H9 (cell line): ENCODE data around the gene CEMIP. TPM values are rescaled to one million over a fixed set of nuclear protein-coding genes. Genes with fewer than 3 reads are reported as not detected.

Experiments
- DNase-seq: peaks from one replicate; pipeline ENCODE4 v3.0.0-alpha.2; 2017
- H2AFZ ChIP-seq: one replicate; pipeline ENCODE4 v1.6.1; 2013; ENCODE audit warnings: mild to moderate bottlenecking, low read length, control low read depth, moderate library complexity
- H2AK5ac ChIP-seq: 2 replicates; pipeline ENCODE4 v1.6.1; 2013; ENCODE audit warnings: low read length, control low read depth, mixed read lengths; ENCODE audit not compliant: insufficient read length
- H2BK120ac ChIP-seq: one replicate; pipeline ENCODE4 v1.6.1; 2013; ENCODE audit warnings: low read depth, mild to moderate bottlenecking, low read length, control low read depth, inconsistent platforms; ENCODE audit not compliant: poor library complexity, severe bottlenecking
- H2BK12ac ChIP-seq: 2 replicates; pipeline ENCODE4 v1.6.1; 2013; ENCODE audit warnings: low read length, control low read depth, mixed read lengths, low read depth; ENCODE audit not compliant: insufficient read length
- H2BK15ac ChIP-seq: 2 replicates; pipeline ENCODE4 v1.6.1; 2013; ENCODE audit warnings: low read depth, low read length, control low read depth
- H2BK20ac ChIP-seq: one replicate; pipeline ENCODE4 v1.6.1; 2013; ENCODE audit warnings: low read depth, mild to moderate bottlenecking, low read length, control low read depth, inconsistent platforms; ENCODE audit not compliant: poor library complexity, severe bottlenecking
- H2BK5ac ChIP-seq: 2 replicates; pipeline ENCODE4 v1.6.1; 2013; ENCODE audit warnings: low read length, control low read depth, mixed read lengths; ENCODE audit not compliant: insufficient read length
- H3K14ac ChIP-seq: 2 replicates; pipeline ENCODE4 v1.6.1; 2013; ENCODE audit warnings: low read length, control low read depth; ENCODE audit not compliant: insufficient read depth
- H3K18ac ChIP-seq: 2 replicates; pipeline ENCODE4 v1.6.1; 2013; ENCODE audit warnings: low read depth, mild to moderate bottlenecking, mixed read lengths, low read length, control low read depth; ENCODE audit not compliant: insufficient read length
- H3K23ac ChIP-seq: 2 replicates; pipeline ENCODE4 v1.6.1; 2013; ENCODE audit warnings: low read length, control low read depth, mixed read lengths, low read depth; ENCODE audit not compliant: insufficient read length
- H3K23me2 ChIP-seq: 2 replicates; pipeline ENCODE4 v1.6.1; 2013; ENCODE audit warnings: low read depth, mild to moderate bottlenecking, mixed read lengths, low read length, control low read depth; ENCODE audit not compliant: insufficient read length, poor library complexity, severe bottlenecking
- H3K27ac ChIP-seq: 2 replicates; pipeline ENCODE4 v1.5.1; 2013; ENCODE audit warnings: low read length, control low read depth, mixed read lengths, low read depth; ENCODE audit not compliant: insufficient read length
- H3K27me3 ChIP-seq: 2 replicates; pipeline ENCODE4 v1.6.1; 2013; ENCODE audit warnings: low read length, control low read depth, inconsistent platforms; ENCODE audit not compliant: insufficient read depth
- H3K4ac ChIP-seq: 2 replicates; pipeline ENCODE4 v1.6.1; 2013; ENCODE audit warnings: low read depth, mild to moderate bottlenecking, control low read depth, inconsistent platforms, low read length, moderate library complexity
- H3K4me1 ChIP-seq: 2 replicates; pipeline ENCODE4 v1.6.1; 2013; ENCODE audit warnings: low read length, control low read depth, inconsistent platforms; ENCODE audit not compliant: insufficient read depth
- H3K4me2 ChIP-seq: 2 replicates; pipeline ENCODE4 v1.6.1; 2013; ENCODE audit warnings: low read length, control low read depth, mixed read lengths; ENCODE audit not compliant: insufficient read length, insufficient read depth
- H3K56ac ChIP-seq: 2 replicates; pipeline ENCODE4 v1.6.1; 2013; ENCODE audit warnings: low read depth, mild to moderate bottlenecking, mixed read lengths, low read length, control low read depth; ENCODE audit not compliant: insufficient read length
- H3K79me1 ChIP-seq: 2 replicates; pipeline ENCODE4 v1.6.1; 2013; ENCODE audit warnings: low read depth, mild to moderate bottlenecking, moderate library complexity, low read length, control low read depth, inconsistent platforms; ENCODE audit not compliant: insufficient read depth, poor library complexity, severe bottlenecking
- H3K79me2 ChIP-seq: 2 replicates; pipeline ENCODE4 v1.6.1; 2013; ENCODE audit warnings: low read length, control low read depth, inconsistent platforms; ENCODE audit not compliant: insufficient read depth
- H3K9ac ChIP-seq: 2 replicates; pipeline ENCODE4 v1.6.1; 2013; ENCODE audit warnings: low read length, control low read depth, mixed read lengths; ENCODE audit not compliant: insufficient read length; ENCODE audit errors: extremely low read depth
- H3K9me3 ChIP-seq: one replicate; pipeline ENCODE4 v1.6.1; 2013; ENCODE audit warnings: low read depth, low read length, inconsistent platforms; ENCODE audit not compliant: control insufficient read depth
- H3T11ph ChIP-seq: one replicate; pipeline ENCODE4 v1.6.1; 2013; ENCODE audit warnings: mild to moderate bottlenecking, low read length, control low read depth, inconsistent platforms
- H4K20me1 ChIP-seq: one replicate; pipeline ENCODE4 v1.6.1; 2013; ENCODE audit not compliant: control insufficient read depth, insufficient read length, insufficient read depth
- H4K5ac ChIP-seq: 2 replicates; pipeline ENCODE4 v1.6.1; 2013; ENCODE audit warnings: low read depth, mild to moderate bottlenecking, mixed read lengths, low read length, control low read depth; ENCODE audit not compliant: insufficient read length
- H4K8ac ChIP-seq: replicated peaks from 2 replicates; pipeline ENCODE4 v1.6.1; 2013; ENCODE audit warnings: low read length, control low read depth, mixed read lengths, low read depth; ENCODE audit not compliant: insufficient read length
- H4K91ac ChIP-seq: 2 replicates; pipeline ENCODE4 v1.6.1; 2013; ENCODE audit warnings: low read depth, mild to moderate bottlenecking, moderate library complexity, mixed read lengths, low read length, control low read depth; ENCODE audit not compliant: insufficient read length
- H3K27ac Mint-ChIP-seq, 3 experiments: 2 replicates in 2 of 3; 3 replicates in 1 of 3; pipeline ENCODE4 v1.8.0; 2020 to 2021; ENCODE audit warnings: mixed read lengths in 3 of 3, mild to moderate bottlenecking in 1 of 3, moderate library complexity in 1 of 3
- H3K27me3 Mint-ChIP-seq: 2 replicates; pipeline ENCODE4 v1.8.0; 2021; ENCODE audit warnings: low read depth, mild to moderate bottlenecking, moderate library complexity, mixed read lengths
- H3K36me3 Mint-ChIP-seq, 3 experiments: 2 replicates in 2 of 3; 3 replicates in 1 of 3; pipeline ENCODE4 v1.8.0; 2020 to 2021; ENCODE audit warnings: low read depth in 3 of 3, mixed read lengths in 3 of 3; ENCODE audit not compliant: insufficient read depth in 1 of 3
- H3K4me1 Mint-ChIP-seq, 2 experiments: 2 replicates each; pipeline ENCODE4 v1.8.0; 2020; ENCODE audit warnings: mixed read lengths in 2 of 2
- H3K4me3 Mint-ChIP-seq, 2 experiments: 2 replicates in 1 of 2; 3 replicates in 1 of 2; pipeline ENCODE4 v1.8.0; 2020 to 2021; ENCODE audit warnings: mild to moderate bottlenecking in 2 of 2, mixed read lengths in 2 of 2, moderate library complexity in 1 of 2
- H3K9me3 Mint-ChIP-seq, 2 experiments: 2 replicates in 1 of 2; 3 replicates in 1 of 2; pipeline ENCODE4 v1.8.0; 2020; ENCODE audit warnings: mild to moderate bottlenecking in 2 of 2, mixed read lengths in 2 of 2, moderate library complexity in 1 of 2
- WGBS: extraction: QIAGEN DNeasy Blood & Tissue Kit; methylation state at CpG from one replicate; pipeline ENCODE4 v1.1.7; 2013; ENCODE audit warnings: missing lambda C conversion rate, low lambda C conversion rate, mixed read lengths; ENCODE audit not compliant: insufficient read length; ENCODE audit errors: extremely low coverage; 5-methylcytosine and 5-hydroxymethylcytosine counted together
- total RNA-seq: library from RNA; stranded (reverse); gene quantifications from 2 replicates; pipeline ENCODE4 v1.2.1, GENCODE V29; 2021
- TF ChIP-seq, protein P1 (sequence below): fragments of 200-600 bp; sonication (generic); conservative IDR thresholded peaks from 3 replicates; pipeline ENCODE4 v1.8.0; 2021; ENCODE audit warnings: antibody characterized with exemption, mild to moderate bottlenecking

CEMIP gene
- total RNA-seq, 1 experiment from 2014 or later, result 0.09 TPM

DNA sequence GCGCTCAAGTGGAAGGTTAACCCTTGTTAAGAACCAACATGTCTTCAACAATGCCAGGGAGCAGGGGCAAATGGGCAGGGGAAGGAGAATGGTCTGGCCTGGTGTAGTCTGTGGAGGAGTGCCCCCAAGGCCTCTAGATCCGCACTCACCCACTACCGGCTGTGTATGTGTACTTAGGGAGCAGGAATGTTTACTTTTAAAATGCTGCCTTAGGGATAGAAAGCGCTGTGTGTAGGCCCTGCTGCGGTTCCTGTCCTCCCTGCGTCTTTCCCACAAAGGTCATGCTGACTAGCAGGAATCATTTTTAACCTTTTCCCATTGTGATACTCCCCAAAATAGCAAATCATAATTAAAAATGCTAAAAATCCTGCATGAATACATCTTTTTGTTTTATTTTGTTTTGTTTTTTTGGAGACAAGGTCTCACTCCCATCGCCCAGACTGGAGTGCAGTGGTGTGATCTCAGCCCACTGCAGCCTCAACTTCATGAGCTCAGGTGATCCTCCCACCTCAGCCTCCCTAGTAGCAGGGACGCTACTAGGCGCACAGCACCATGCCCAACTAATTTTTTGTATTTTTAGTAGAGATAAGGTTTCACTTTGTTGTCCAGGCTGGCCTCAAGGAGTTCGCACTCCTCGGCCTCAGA, 35.9 kb upstream of the CEMIP start:
- DNase-seq, result no peak
- Histone ChIP-seq H2AFZ (no peak overlapping the region), H3K23ac (no peak overlapping the region), H2BK15ac (no peak overlapping the region), H3K79me1 (no peaks in the 10 kb centered on the region), H3K4ac (no peak overlapping the region), H4K91ac (no peak overlapping the region), H3K4me2 (no peak overlapping the region), H4K5ac (no peak overlapping the region), H3K27me3 (no peaks in the 10 kb centered on the region), H2BK5ac (no peak overlapping the region), H3K9ac (no peak overlapping the region), H2BK12ac (no peak overlapping the region), H3T11ph (no peak overlapping the region), H3K56ac (no peak overlapping the region), H2BK120ac (no peak overlapping the region), H3K14ac (no peak overlapping the region), H4K20me1 (no peaks in the 10 kb centered on the region), H2BK20ac (no peak overlapping the region), H3K23me2 (no peaks in the 10 kb centered on the region), H3K79me2 (no peaks in the 10 kb centered on the region), H3K4me1 (peaks cover 5% of the 10 kb centered on the region; the same call in 1 of the 2 replicates), H2AK5ac (no peak overlapping the region), H3K9me3 (no peaks in the 10 kb centered on the region), H3K18ac (no peak overlapping the region), H4K8ac (no peak overlapping the region), H3K27ac (no peak overlapping the region)
- Mint-ChIP-seq H3K36me3 (peaks cover 0 to 9% (median 5%) of the 10 kb centered on the region in 3 experiments), H3K9me3 (peaks cover 5 to 8% of the 10 kb centered on the region in 2 experiments; a peak in 2 of 5 replicates), H3K4me3 (no peak overlapping the region), H3K27me3 (0 out of 2 replicates have a peak, but pooled peaks cover 2% of the 10 kb centered on the region), H3K27ac (no peak overlapping the region), H3K4me1 (peaks cover 25 to 28% of the 10 kb centered on the region in 2 experiments)
- WGBS, result no CpG with 5 or more reads among the region's 11 CpGs
- TF ChIP-seq, protein P1, sequence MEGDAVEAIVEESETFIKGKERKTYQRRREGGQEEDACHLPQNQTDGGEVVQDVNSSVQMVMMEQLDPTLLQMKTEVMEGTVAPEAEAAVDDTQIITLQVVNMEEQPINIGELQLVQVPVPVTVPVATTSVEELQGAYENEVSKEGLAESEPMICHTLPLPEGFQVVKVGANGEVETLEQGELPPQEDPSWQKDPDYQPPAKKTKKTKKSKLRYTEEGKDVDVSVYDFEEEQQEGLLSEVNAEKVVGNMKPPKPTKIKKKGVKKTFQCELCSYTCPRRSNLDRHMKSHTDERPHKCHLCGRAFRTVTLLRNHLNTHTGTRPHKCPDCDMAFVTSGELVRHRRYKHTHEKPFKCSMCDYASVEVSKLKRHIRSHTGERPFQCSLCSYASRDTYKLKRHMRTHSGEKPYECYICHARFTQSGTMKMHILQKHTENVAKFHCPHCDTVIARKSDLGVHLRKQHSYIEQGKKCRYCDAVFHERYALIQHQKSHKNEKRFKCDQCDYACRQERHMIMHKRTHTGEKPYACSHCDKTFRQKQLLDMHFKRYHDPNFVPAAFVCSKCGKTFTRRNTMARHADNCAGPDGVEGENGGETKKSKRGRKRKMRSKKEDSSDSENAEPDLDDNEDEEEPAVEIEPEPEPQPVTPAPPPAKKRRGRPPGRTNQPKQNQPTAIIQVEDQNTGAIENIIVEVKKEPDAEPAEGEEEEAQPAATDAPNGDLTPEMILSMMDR, result no peak
